WTC11 (cell line): ENCODE results near the gene KHDRBS1. TPM values are rescaled to one million over a fixed set of nuclear protein-coding genes. Genes with fewer than 3 reads are reported as not detected.
"Not testable (repeated sequence)": the region's sequence is repeated elsewhere in the genome, so short reads cannot be mapped to it uniquely, and the experiment has no call there.

Source experiments
- ATAC-seq: fragments of 200-7000 bp; cut with Tn5 transposase; 2 replicates; pipeline ENCODE4 v1.10.0; 2021; ENCODE audit warnings: mild to moderate bottlenecking, moderate library complexity
- CTCF ChIA-PET: fragments of 300-600 bp; sonication (Branson Sonifier 250); formaldehyde crosslinking; loops from one replicate; lab custom pipeline; 2021; ENCODE audit warnings: antibody characterized with exemption; lab: Charles Lee
- POLR2A ChIA-PET: fragments of 350-600 bp; sonication (Branson Sonifier 250); formaldehyde crosslinking; loops from one replicate; lab custom pipeline; 2021; ENCODE audit warnings: antibody characterized with exemption; lab: Charles Lee
- DNase-seq: peaks from one replicate; pipeline ENCODE4 v3.0.0; 2021; ENCODE audit warnings: low spot score
- H3K27ac Mint-ChIP-seq: 2 replicates; pipeline ENCODE4 v1.8.0; 2021; ENCODE audit warnings: mixed read lengths
- H3K27me3 Mint-ChIP-seq: 2 replicates; pipeline ENCODE4 v1.8.0; 2021; ENCODE audit warnings: low read depth, mild to moderate bottlenecking, moderate library complexity, mixed read lengths
- H3K36me3 Mint-ChIP-seq: 2 replicates; pipeline ENCODE4 v1.8.0; 2021; ENCODE audit warnings: mixed read lengths
- H3K4me1 Mint-ChIP-seq: 2 replicates; pipeline ENCODE4 v1.8.0; 2022; ENCODE audit warnings: mixed read lengths
- H3K4me3 Mint-ChIP-seq: 2 replicates; pipeline ENCODE4 v1.8.0; 2021; ENCODE audit warnings: mild to moderate bottlenecking, moderate library complexity, mixed read lengths
- H3K9me3 Mint-ChIP-seq: 2 replicates; pipeline ENCODE4 v1.8.0; 2021; ENCODE audit warnings: mixed read lengths
- ATF2 ChIP-seq: sonication (generic); formaldehyde crosslinking; IDR thresholded peaks from 2 replicates; pipeline ENCODE4 v1.8.1; 2022; ENCODE audit warnings: low read depth, missing genetic modification reagents, borderline replicate concordance
- CDX4 ChIP-seq: fragments of 250-450 bp; sonication (Bioruptor Pico); IDR thresholded peaks from 2 replicates; pipeline ENCODE4 v1.9.0; 2021; ENCODE audit warnings: moderate library complexity, mild to moderate bottlenecking, inconsistent platforms, borderline replicate concordance
- CREM ChIP-seq: sonication (generic); formaldehyde crosslinking; IDR thresholded peaks from 2 replicates; pipeline ENCODE4 v1.8.1; 2022; ENCODE audit warnings: mild to moderate bottlenecking, missing genetic modification reagents, moderate library complexity
- FOXK1 ChIP-seq: sonication (generic); formaldehyde crosslinking; IDR thresholded peaks from 2 replicates; pipeline ENCODE4 v1.8.0; 2022; ENCODE audit warnings: mild to moderate bottlenecking, moderate library complexity, missing genetic modification reagents
- IRF1 ChIP-seq: sonication (generic); formaldehyde crosslinking; IDR thresholded peaks from 2 replicates; pipeline ENCODE4 v1.8.0; 2023; ENCODE audit warnings: missing genetic modification reagents
- JUN ChIP-seq: sonication (generic); formaldehyde crosslinking; IDR thresholded peaks from 2 replicates; pipeline ENCODE4 v1.8.0; 2023; ENCODE audit warnings: mild to moderate bottlenecking, missing genetic modification reagents
- MYBL2 ChIP-seq: sonication (generic); formaldehyde crosslinking; IDR thresholded peaks from 2 replicates; pipeline ENCODE4 v1.8.1; 2023; ENCODE audit warnings: mild to moderate bottlenecking, moderate library complexity, missing genetic modification reagents
- NFYB ChIP-seq: sonication (generic); formaldehyde crosslinking; conservative IDR thresholded peaks from 2 replicates; pipeline ENCODE4 v1.8.0; 2022; ENCODE audit warnings: low read depth, missing genetic modification reagents
- NR1H2 ChIP-seq: sonication (generic); formaldehyde crosslinking; IDR thresholded peaks from 2 replicates; pipeline ENCODE4 v1.9.0; 2021; ENCODE audit warnings: mild to moderate bottlenecking, moderate library complexity, missing genetic modification reagents
- PRDM15 ChIP-seq: sonication (generic); formaldehyde crosslinking; IDR thresholded peaks from 2 replicates; pipeline ENCODE4 v1.8.0; 2022; ENCODE audit warnings: missing genetic modification reagents
- RORB ChIP-seq: fragments of 250-450 bp; sonication (Bioruptor Pico); IDR thresholded peaks from 2 replicates; pipeline ENCODE4 v1.9.0; 2021; ENCODE audit warnings: mild to moderate bottlenecking
- ZBTB43 ChIP-seq: sonication (generic); formaldehyde crosslinking; IDR thresholded peaks from 2 replicates; pipeline ENCODE4 v1.8.1; 2023; ENCODE audit warnings: mild to moderate bottlenecking, missing genetic modification reagents
- ZNF121 ChIP-seq: sonication (generic); formaldehyde crosslinking; IDR thresholded peaks from 2 replicates; pipeline ENCODE4 v1.8.0; 2023; ENCODE audit warnings: missing genetic modification reagents
- ZNF423 ChIP-seq: fragments of 250-450 bp; sonication (Bioruptor Pico); IDR thresholded peaks from 2 replicates; pipeline ENCODE4 v2.1.2; 2022; ENCODE audit warnings: mild to moderate bottlenecking, moderate library complexity
- ZNF671 ChIP-seq: fragments of 250-450 bp; sonication (Bioruptor Pico); IDR thresholded peaks from 2 replicates; pipeline ENCODE4 v1.8.0; 2021; ENCODE audit warnings: mild to moderate bottlenecking
- total RNA-seq: library from RNA; stranded (reverse); gene quantifications from 3 replicates; pipeline ENCODE4 v1.2.3, GENCODE V29; 2021

Gene KHDRBS1
- total RNA-seq, 1 experiment from 2014 or later = 264 TPM

- Mint-ChIP-seq H3K36me3 (peaks cover 38% of the 10 kb centered on the region), H3K27me3 (no peaks in the 10 kb centered on the region), H3K9me3 (no peaks in the 10 kb centered on the region), H3K27ac (no peak overlapping the region; the same call in none of the 2 replicates), H3K4me1 (peaks cover 49% of the 10 kb centered on the region), H3K4me3 (no peak overlapping the region)
- ChIA-PET POLR2A (interaction anchor here (2.3 kb wide), 1 partner anchor 10 kb away, joined by 15 read pairs; the partner anchor contains the start of gene TMEM39B), CTCF (interaction anchor here (0.6 to 3.6 kb wide), 19 partner anchors 9 to 275 kb away, joined by 3 to 76 read pairs (median 5); partner anchors contain the start of genes KHDRBS1, KPNA6, SPOCD1 and TMEM39B)
- TF ChIP-seq MYBL2 (no peak), PRDM15 (CRISPR knock-in tag) (peak; percentile 90), ATF2 (CRISPR knock-in tag) (no peak), CREM (CRISPR knock-in tag) (no peak), NFYB (CRISPR knock-in tag) (no peak)
- DNase-seq (no peak), ATAC-seq (peak; percentile 25)
Observed at GRCh38 chr1:32063261-32063681, 49.6 kb downstream of the KHDRBS1 start.

GRCh38 chr1:32065613-32066488 lies 52.2 kb downstream of the KHDRBS1 start:
- ChIA-PET POLR2A (interaction anchor here (0.6 to 0.7 kb wide), 2 partner anchors 334 to 693 kb away, joined by 3 read pairs; no protein-coding TSS in a partner anchor), CTCF (interaction anchor here (0.7 to 0.9 kb wide), 3 partner anchors 17 to 250 kb away, joined by 3 to 6 read pairs (median 3); partner anchors contain the start of gene SPOCD1)
- not testable (repeated sequence) for H3K27ac Mint-ChIP-seq

GRCh38 chr1:32066489-32066873 lies 52.8 kb downstream of the KHDRBS1 start:
- ATAC-seq (no peak), DNase-seq (no peak)
- CTCF ChIA-PET = interaction anchor here (0.8 to 0.9 kb wide), 2 partner anchors 16 to 251 kb away, joined by 3 to 6 read pairs; partner anchors contain the start of gene SPOCD1
- POLR2A ChIA-PET = interaction anchor here (0.7 kb wide), 1 partner anchor 334 kb away, joined by 3 read pairs; no protein-coding TSS in a partner anchor
- H3K9me3 Mint-ChIP-seq = no peaks in the 10 kb centered on the region
- H3K36me3 Mint-ChIP-seq = peaks cover 8% of the 10 kb centered on the region
- no peaks in the 10 kb centered on the region; the same call in 1 of the 2 replicates for H3K27me3 Mint-ChIP-seq
- no peak overlapping the region for H3K4me3 Mint-ChIP-seq
- TF ChIP-seq ZNF671 (CRISPR knock-in tag) (0 out of 2 replicates have a peak, but pooled peaks have one; percentile 30), NR1H2 (CRISPR knock-in tag) (no peak)
- no peak overlapping the region for H3K27ac Mint-ChIP-seq
- peaks cover 33% of the 10 kb centered on the region for H3K4me1 Mint-ChIP-seq

More at GRCh38 chr1:32065613-32066488, 52.2 kb downstream of the KHDRBS1 start:
- not testable (repeated sequence) for ATAC-seq, H3K4me3 Mint-ChIP-seq, DNase-seq, H3K9me3 Mint-ChIP-seq, H3K27me3 Mint-ChIP-seq
- peak; percentile 68; the same call in 1 of the 2 replicates for TF ChIP-seq ZNF121 (CRISPR knock-in tag)
- Mint-ChIP-seq H3K36me3 (peaks cover 15% of the 10 kb centered on the region), H3K4me1 (peaks cover 40% of the 10 kb centered on the region)

GRCh38 chr1:32068957-32069588 lies 55.4 kb downstream of the KHDRBS1 start:
- Mint-ChIP-seq H3K27me3 (no peaks in the 10 kb centered on the region; the same call in 1 of the 2 replicates), H3K9me3 (no peaks in the 10 kb centered on the region), H3K4me3 (no peak overlapping the region), H3K27ac (no peak overlapping the region; the same call in 1 of the 2 replicates), H3K4me1 (peaks cover 22% of the 10 kb centered on the region), H3K36me3 (no peaks in the 10 kb centered on the region)
- ChIA-PET POLR2A (no interaction called here), CTCF (no interaction called here)
- DNase-seq (no peak), ATAC-seq (no peak)
- no peak for TF ChIP-seq RORB
- TF ChIP-seq ZNF423 (CRISPR knock-in tag) = no peak
- TF ChIP-seq FOXK1 = no peak
- TF ChIP-seq IRF1 (CRISPR knock-in tag) = no peak
- no peak for TF ChIP-seq ZBTB43 (CRISPR knock-in tag)
- no peak for TF ChIP-seq CDX4
- no peak for TF ChIP-seq JUN
